Activated CD4-positive, alpha-beta T cell treated with anti-CD3 and anti-CD28 coated beads, Interleukin-2, amount 10 ng/mL, durations not matched to agents 24 days and 14 days (primary cell): ENCODE measurements around the gene UGT1A5. TPM values are rescaled to one million over a fixed set of nuclear protein-coding genes. Genes with fewer than 3 reads are reported as not detected.
"Not testable (repeated sequence)": the region's sequence is repeated elsewhere in the genome, so short reads cannot be mapped to it uniquely, and the experiment has no call there.

Experiments
- DNase-seq: peaks from one replicate; pipeline ENCODE4 v3.0.0; 2022
- H3K27ac Mint-ChIP-seq: one replicate; pipeline ENCODE4 v1.8.0; 2022; ENCODE audit warnings: mild to moderate bottlenecking, mixed read lengths
- H3K27me3 Mint-ChIP-seq: one replicate; pipeline ENCODE4 v1.8.0; 2022; ENCODE audit warnings: mixed read lengths
- H3K36me3 Mint-ChIP-seq: one replicate; pipeline ENCODE4 v1.8.0; 2022; ENCODE audit warnings: low read depth, mild to moderate bottlenecking, mixed read lengths
- H3K4me1 Mint-ChIP-seq: one replicate; pipeline ENCODE4 v1.8.0; 2021; ENCODE audit warnings: mixed read lengths
- H3K4me3 Mint-ChIP-seq: one replicate; pipeline ENCODE4 v1.8.0; 2022; ENCODE audit warnings: mild to moderate bottlenecking, moderate library complexity, mixed read lengths
- H3K9me3 Mint-ChIP-seq: one replicate; pipeline ENCODE4 v1.8.0; 2021; ENCODE audit warnings: mixed read lengths
- intact Hi-C: fragments of 100-400 bp; cut with micrococcal nuclease; formaldehyde crosslinking; loops from one replicate; pipeline ENCODE4 v1.15.1; 2023
- total RNA-seq: library from RNA; stranded (reverse); gene quantifications from 2 replicates; pipeline ENCODE4 v1.2.3, GENCODE V29; 2022

The UGT1A5 gene
- total RNA-seq, 1 donor from 2014 or later: not detected

DNA sequence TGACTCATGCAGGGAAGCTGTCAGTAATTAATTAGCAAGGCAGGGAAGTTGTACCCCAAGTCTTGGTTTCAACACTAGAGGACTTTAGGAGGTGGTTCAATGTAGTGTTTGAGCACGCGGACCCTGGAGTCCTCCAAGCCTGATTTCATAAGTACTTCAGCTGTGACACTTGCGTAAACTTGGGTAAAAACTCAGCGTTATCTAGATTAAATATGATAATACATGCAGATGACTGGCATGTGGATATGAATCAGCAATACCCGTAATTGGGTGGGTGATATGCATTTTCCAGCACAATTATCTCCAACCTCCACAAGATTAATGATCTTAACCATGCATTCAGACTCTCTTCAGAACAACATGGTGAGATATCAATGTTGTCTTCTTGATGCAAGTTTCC is 25.8 kb upstream of the UGT1A5 start:
- no peaks in the 10 kb centered on the region for H3K4me1 Mint-ChIP-seq
- H3K9me3 Mint-ChIP-seq: no peaks in the 10 kb centered on the region
- no peaks in the 10 kb centered on the region for H3K36me3 Mint-ChIP-seq
- intact Hi-C loops: no loop called here
- H3K4me3 Mint-ChIP-seq: no peak overlapping the region
- no peak for DNase-seq
- no peak overlapping the region for H3K27ac Mint-ChIP-seq
- peaks cover 20% of the 10 kb centered on the region for H3K27me3 Mint-ChIP-seq

DNA sequence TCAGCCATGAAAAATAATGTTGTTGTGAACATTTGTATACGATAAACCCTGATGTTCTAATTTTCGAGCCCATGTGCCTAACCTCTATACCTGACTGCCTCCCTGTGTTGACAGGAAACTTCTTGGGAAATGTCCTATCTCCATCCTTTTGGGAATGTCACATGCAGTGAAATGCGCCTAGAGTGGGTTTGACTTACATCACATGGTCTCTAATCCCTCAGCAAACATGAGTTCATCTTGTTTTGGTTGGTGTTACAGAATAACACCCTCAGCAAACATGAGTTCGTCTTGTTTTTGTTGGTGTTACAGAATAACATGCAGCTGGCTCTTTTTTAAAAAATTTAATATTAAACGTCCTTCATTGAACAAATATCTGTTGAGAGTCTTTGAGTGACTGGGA is 24.4 kb upstream of the UGT1A5 start:
- intact Hi-C loops: no loop called here
- H3K36me3 Mint-ChIP-seq: no peaks in the 10 kb centered on the region
- H3K27me3 Mint-ChIP-seq: peaks cover 20% of the 10 kb centered on the region

DNA sequence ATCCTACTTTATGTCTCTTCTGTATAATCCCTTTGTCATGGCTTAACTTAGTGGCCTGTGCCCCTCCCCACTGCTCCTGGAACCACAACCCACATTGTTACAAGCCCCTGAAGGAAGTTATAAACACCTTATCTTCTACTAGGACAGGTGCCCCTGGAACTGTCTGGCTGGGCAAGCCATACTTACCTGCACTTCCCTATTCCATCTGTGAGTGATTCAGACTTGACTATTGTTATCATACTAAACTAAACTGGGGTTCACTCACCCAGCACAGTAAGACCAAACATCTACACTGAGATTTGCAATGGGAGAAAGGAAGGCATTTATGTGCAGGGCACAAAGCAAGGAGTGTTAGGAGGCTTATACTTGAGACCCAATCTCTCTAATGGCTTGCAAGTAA is 23.7 kb upstream of the UGT1A5 start:
- H3K27me3 Mint-ChIP-seq: peaks cover 24% of the 10 kb centered on the region
- no peak overlapping the region for H3K27ac Mint-ChIP-seq
- no peaks in the 10 kb centered on the region for H3K36me3 Mint-ChIP-seq
- no peak overlapping the region for H3K4me3 Mint-ChIP-seq
- intact Hi-C loops: no loop called here
- DNase-seq: no peak
- H3K4me1 Mint-ChIP-seq: no peaks in the 10 kb centered on the region
- H3K9me3 Mint-ChIP-seq: no peaks in the 10 kb centered on the region

More for the DNA sequence above, 24.4 kb upstream of the UGT1A5 start:
- Mint-ChIP-seq H3K4me1 (no peaks in the 10 kb centered on the region), H3K4me3 (no peak overlapping the region), H3K27ac (no peak overlapping the region), H3K9me3 (no peaks in the 10 kb centered on the region)
- DNase-seq: no peak

DNA sequence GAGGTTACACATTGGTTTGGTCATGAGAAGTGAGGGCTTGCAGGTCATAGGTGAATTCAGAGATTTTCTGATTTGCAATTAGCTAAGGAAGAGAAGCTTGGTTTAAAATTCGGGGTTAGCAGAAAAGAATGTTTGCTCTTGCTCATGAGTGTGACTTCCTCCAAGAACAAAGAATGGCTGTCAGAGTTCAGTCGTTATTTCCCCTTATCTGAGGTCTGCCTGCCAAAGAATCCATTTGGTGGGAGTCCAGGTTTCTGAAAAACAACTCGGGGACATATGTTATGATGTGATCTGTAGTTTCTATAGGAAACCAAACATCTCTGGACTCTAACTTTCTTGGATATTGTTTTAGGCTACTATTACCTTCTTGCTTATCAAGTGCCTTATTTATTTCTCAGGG is 23.2 kb upstream of the UGT1A5 start:
- no peak overlapping the region for H3K4me3 Mint-ChIP-seq
- H3K36me3 Mint-ChIP-seq: no peaks in the 10 kb centered on the region
- no peaks in the 10 kb centered on the region for H3K4me1 Mint-ChIP-seq
- no peaks in the 10 kb centered on the region for H3K9me3 Mint-ChIP-seq
- H3K27me3 Mint-ChIP-seq: peaks cover 24% of the 10 kb centered on the region
- intact Hi-C loops: no loop called here
- no peak overlapping the region for H3K27ac Mint-ChIP-seq
- no peak for DNase-seq

DNA sequence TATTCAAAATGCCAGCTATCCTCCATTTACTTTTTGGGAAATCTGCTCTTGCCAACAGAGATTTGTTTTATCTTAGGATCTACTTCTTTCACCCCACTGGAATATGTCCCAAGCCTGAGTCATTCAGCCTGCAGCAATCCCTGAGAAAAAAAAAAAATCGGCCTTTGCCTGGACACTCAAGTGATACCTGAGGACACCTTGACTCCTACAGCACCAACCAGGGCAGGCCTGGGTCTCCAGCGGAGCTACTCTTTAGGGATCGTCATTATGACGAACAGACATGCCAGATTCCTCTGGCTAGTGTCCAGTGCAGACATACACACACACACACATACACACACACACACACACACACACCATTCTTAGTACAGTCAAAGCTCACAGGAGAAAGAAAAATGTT is 22.3 kb upstream of the UGT1A5 start:
- Mint-ChIP-seq H3K27me3 (peaks cover 21% of the 10 kb centered on the region), H3K27ac (no peak overlapping the region), H3K4me3 (no peak overlapping the region), H3K9me3 (no peaks in the 10 kb centered on the region), H3K36me3 (no peaks in the 10 kb centered on the region), H3K4me1 (no peaks in the 10 kb centered on the region)
- no peak for DNase-seq
- intact Hi-C loops: no loop called here

DNA sequence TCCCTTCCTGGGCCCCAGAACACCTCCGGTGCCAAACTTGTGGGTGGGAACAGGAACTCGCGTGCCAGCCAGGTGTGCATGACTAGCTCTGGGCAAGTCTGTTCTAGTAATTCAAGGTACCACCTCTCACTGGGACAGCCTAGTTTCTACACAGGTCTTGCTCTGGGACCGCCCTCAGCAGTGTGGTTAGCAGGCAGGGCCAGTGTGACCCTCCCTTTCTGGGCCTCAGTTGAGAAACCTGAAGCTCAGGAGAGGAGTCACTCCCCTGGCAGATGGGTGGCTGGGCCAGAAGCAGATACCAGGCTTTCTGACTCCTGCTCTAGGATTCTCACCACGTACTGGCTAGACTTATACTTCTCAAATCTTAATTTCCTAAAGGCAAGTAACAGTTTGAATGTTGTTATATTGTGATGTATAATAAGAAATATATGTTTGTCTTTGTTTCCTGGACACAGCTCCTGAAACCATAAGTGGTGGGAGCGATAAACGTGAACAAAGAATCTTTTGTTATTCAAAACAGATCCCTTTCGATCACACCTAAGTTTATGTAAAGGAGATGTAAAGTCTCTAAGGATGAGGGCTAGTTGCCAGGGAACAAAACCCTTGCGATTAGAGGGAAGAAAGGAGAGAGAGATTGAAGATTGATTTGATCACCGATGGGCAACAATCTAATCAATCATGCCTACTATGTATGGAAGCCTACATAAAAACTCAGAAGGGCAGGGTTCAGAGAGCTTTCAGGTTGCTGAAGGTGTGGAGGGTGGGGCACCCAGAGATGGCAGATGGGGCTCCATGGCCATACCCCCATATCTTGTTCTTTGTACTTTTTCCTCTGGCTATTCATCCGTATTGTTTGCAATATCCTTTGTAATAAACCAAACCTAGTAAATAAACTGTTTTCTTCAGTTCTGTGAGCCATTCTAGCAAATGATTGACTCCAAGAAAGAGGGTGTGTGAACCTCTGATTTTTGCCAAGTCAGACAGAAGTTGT is 21.0 kb upstream of the UGT1A5 start:
- no peaks in the 10 kb centered on the region for H3K36me3 Mint-ChIP-seq
- H3K4me3 Mint-ChIP-seq: no peak overlapping the region
- H3K9me3 Mint-ChIP-seq: no peaks in the 10 kb centered on the region
- intact Hi-C loops: no loop called here
- DNase-seq: no peak
- H3K27ac Mint-ChIP-seq: no peak overlapping the region
- peaks cover 21% of the 10 kb centered on the region for H3K27me3 Mint-ChIP-seq
- no peaks in the 10 kb centered on the region for H3K4me1 Mint-ChIP-seq

DNA sequence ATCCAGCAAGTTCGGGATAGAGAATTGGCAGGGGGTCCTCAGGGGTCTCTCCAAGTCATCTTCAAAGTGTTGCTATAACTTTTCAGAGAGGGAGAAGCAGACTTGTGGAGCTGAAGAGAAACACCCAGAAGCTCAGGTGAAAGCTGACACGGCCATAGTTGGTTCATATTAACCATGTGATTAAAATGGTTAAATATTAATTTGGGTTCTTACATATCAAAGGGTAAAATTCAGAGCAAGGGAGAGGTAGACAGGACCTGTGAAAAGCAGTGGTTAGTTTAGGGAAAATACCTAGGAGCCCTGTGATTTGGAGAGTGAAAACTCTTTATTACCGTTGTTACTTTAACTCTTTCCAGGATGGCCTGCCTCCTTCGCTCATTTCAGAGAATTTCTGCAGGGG is 20.1 kb upstream of the UGT1A5 start, which contains the start of gene UGT1A6:
UGT1A6 (plus strand) TSS at position 243 of the 400 bp plus-strand sequence; CDS start at position 358, 115 bp downstream.
- H3K36me3 Mint-ChIP-seq: no peaks in the 10 kb centered on the region
- DNase-seq: no peak
- no peaks in the 10 kb centered on the region for H3K4me1 Mint-ChIP-seq
- peaks cover 28% of the 10 kb centered on the region for H3K27me3 Mint-ChIP-seq
- intact Hi-C loops: no loop called here
- H3K27ac Mint-ChIP-seq: no peak within 1 kb of the TSS
- H3K9me3 Mint-ChIP-seq: no peaks in the 10 kb centered on the region
- no peak within 1 kb of the TSS for H3K4me3 Mint-ChIP-seq

DNA sequence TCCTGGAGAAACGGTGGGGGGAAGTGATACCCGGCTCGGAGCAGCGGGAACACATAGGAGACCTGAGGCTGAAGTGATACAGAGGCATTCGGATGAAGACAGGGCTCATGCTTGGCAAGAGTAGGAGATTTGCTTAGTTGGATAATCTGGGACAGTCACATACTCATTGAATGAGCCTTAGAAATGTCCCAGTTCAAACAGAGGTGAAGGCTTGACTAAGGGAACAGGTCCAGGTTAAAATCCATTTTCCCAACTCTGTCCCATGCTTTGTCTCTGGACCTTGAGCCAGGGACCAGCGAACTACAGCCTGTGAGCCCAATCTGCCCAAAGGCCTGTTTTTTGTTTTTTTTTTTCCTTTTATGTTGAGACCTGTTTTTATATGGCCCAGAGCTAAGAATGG is 18.7 kb upstream of the UGT1A5 start:
- Mint-ChIP-seq H3K27me3 (peaks cover 23% of the 10 kb centered on the region), H3K27ac (no peak overlapping the region), H3K36me3 (no peaks in the 10 kb centered on the region), H3K4me1 (no peaks in the 10 kb centered on the region), H3K4me3 (no peak overlapping the region), H3K9me3 (no peaks in the 10 kb centered on the region)
- intact Hi-C loops: no loop called here
- no peak for DNase-seq

DNA sequence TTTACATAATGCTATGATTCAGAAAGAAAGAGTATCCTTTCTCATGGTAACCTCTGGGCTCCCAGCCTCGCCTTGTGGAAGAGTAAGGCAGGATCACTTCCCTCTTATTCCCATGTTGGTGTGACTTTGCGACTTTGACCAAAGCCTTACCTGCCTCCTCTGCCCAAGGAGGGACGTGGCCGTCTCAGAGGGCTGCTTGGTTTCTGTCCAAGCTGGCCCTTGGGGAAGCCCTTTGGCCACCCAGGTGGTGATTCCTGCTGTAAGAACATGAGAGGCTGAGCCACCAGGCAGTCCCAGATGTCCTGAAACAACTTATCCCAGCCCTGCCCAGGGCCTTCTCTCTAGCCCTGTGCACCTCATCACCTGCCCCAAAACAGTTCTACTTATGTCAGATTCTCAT is 14.0 kb upstream of the UGT1A5 start:
- H3K4me1 Mint-ChIP-seq: no peaks in the 10 kb centered on the region
- no peak overlapping the region for H3K4me3 Mint-ChIP-seq
- DNase-seq: no peak
- no peak overlapping the region for H3K27ac Mint-ChIP-seq
- peaks cover 23% of the 10 kb centered on the region for H3K27me3 Mint-ChIP-seq
- no peaks in the 10 kb centered on the region for H3K36me3 Mint-ChIP-seq
- intact Hi-C loops: no loop called here
- no peaks in the 10 kb centered on the region for H3K9me3 Mint-ChIP-seq

DNA sequence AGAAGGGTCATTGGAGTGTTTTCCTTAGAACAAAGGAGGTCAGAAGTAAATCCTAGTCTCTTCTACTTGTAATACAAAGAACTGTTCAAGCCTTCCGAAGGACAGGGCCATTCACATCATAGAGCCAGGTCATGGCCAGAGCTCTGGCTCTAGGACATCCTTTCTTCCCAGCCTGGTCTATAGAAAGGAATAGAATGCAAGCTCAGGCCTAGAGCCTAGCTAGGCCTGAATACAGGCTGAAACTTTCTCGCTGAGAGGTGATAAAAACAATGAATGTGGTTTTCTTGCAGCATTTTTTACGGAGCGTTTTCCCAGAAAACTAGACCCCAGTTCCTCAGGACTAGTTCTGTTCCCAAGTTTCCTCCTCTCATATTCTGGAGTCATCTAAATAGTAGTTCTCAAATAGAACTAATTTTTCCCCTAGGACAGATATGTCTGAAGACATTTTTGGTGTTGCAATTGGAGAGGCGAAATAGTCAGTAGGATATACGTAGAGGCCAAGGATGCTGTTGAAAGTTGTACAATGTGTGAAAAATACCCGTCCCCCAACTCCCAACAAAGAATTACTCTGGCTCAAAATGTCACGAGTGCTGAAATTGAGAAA is 13.2 kb upstream of the UGT1A5 start:
- no peaks in the 10 kb centered on the region for H3K36me3 Mint-ChIP-seq
- no peak for DNase-seq
- intact Hi-C loops: no loop called here
- H3K27ac Mint-ChIP-seq: no peak overlapping the region
- H3K4me3 Mint-ChIP-seq: no peak overlapping the region
- H3K9me3 Mint-ChIP-seq: no peaks in the 10 kb centered on the region
- peaks cover 25% of the 10 kb centered on the region for H3K27me3 Mint-ChIP-seq
- no peaks in the 10 kb centered on the region for H3K4me1 Mint-ChIP-seq

DNA sequence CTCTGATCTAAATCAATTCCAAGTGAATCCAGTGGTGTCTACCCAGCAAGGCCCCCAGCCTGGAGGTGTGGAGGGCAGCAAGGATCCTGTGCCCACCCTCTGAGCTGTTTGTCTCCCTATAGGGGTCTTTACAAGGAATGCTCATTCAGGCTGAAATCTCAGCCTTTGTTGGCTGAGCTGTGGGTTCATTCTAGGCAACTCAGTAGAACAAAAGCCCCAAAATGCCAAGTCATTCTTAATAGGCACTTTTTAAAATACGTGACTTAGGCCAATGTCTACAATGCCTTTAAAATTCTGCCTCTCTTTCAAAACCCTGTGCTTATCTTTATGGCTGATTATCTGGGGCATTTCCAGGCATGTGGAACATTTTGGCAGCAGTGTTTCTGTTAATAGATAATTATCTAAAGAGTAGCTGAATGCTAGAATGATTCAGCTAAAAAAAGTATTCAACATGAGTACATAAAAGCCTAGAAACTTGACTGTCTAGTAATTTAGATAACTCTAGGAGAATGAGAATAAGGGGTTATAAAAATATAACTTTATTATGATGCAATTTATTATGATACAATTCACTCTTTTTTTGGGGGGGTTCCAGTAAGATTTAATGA is 12.6 kb upstream of the UGT1A5 start:
- no peak for DNase-seq
- Mint-ChIP-seq H3K27ac (no peak overlapping the region), H3K4me1 (no peaks in the 10 kb centered on the region), H3K4me3 (no peak overlapping the region), H3K36me3 (no peaks in the 10 kb centered on the region), H3K9me3 (no peaks in the 10 kb centered on the region), H3K27me3 (peaks cover 26% of the 10 kb centered on the region)
- intact Hi-C loops: no loop called here

DNA sequence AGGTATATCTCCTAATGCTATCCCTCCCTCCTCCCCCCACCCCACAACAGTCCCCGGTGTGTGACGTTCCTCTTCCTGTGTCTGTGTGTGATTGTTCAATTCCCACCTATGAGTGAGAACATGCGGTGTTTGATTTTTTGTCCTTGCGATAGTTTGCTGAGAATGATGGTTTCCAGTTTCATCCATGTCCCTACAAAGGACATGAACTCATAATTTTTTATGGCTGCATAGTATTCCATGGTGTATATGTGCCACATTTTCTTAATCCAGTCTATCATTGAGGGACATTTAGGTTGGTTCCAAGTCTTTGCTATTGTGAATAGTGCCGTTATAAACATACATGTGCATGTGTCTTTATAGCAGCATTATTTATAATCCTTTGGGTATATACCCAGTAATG is 11.9 kb upstream of the UGT1A5 start:
- H3K4me3 Mint-ChIP-seq: not testable (repeated sequence)

DNA sequence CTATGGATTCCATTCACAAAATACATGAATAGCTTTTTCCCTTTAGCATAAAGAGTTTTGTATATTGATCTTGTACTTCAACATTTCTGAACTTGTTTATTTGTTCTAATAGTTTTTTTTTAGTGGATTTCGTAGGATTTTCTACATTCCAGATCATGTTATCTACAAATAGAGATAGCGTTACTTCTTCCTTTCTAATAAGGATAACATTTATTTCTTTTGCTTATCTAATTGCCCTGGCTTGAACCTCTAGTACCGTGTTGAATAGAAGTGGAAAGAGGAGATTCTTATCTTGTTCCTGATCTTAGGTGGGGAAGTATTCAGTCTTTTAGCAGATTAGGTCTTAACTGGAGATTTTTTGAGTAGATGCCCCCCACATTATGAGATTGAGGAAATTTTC is 10.5 kb upstream of the UGT1A5 start:
- intact Hi-C loops: no loop called here
- no peaks in the 10 kb centered on the region for H3K9me3 Mint-ChIP-seq
- H3K27ac Mint-ChIP-seq: no peak overlapping the region
- no peak overlapping the region for H3K4me3 Mint-ChIP-seq
- no peaks in the 10 kb centered on the region for H3K36me3 Mint-ChIP-seq
- no peaks in the 10 kb centered on the region for H3K4me1 Mint-ChIP-seq
- peaks cover 21% of the 10 kb centered on the region for H3K27me3 Mint-ChIP-seq
- no peak for DNase-seq

More for the DNA sequence above, 11.9 kb upstream of the UGT1A5 start:
- H3K9me3 Mint-ChIP-seq, H3K4me1 Mint-ChIP-seq, H3K36me3 Mint-ChIP-seq, DNase-seq, intact Hi-C loops, H3K27ac Mint-ChIP-seq: not testable (repeated sequence)
- peaks cover 29% of the 10 kb centered on the region for H3K27me3 Mint-ChIP-seq

DNA sequence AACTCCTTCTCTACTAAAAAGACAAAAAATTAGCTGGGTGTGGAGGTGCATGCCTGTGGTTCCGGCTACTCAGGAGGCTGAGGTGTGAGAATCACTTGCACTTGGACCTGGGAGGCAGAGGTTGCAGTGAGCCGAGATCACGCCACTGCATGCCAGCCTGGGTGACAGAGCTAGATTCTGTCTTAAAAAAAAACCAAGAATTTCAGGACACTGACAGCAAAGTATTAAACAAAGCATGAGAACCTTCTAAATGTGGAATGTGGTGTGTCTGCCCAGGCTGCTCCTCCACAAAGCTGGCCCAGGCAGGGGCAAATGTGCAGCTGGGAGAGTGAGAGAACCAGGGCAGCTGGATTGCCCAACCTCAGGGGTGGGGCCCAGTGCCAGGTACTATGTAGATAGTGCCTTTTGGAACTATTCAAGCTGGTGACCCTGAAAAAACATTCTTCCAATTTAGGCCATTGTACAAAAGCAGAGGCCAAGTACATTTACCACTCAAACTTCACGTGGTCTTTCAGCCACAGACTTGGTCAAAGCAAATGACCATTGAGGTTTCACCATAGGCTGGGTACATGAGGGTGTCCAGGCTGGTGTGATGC is 6.7 kb upstream of the UGT1A5 start:
- no peaks in the 10 kb centered on the region for H3K4me1 Mint-ChIP-seq
- intact Hi-C loops: no loop called here
- no peaks in the 10 kb centered on the region for H3K36me3 Mint-ChIP-seq
- peaks cover 23% of the 10 kb centered on the region for H3K27me3 Mint-ChIP-seq
- no peak for DNase-seq
- no peak overlapping the region for H3K27ac Mint-ChIP-seq
- H3K9me3 Mint-ChIP-seq: no peaks in the 10 kb centered on the region
- H3K4me3 Mint-ChIP-seq: no peak overlapping the region
